ENCODE results near the gene CELSR1. TPM values are rescaled to one million over a fixed set of nuclear protein-coding genes. Genes with fewer than 3 reads are reported as not detected.

The CELSR1 gene
- total RNA-seq, 1 donor from 2014 or later: 44.0 TPM

GRCh38 chr22:46576556-46577367, 39.3 kb upstream of the CELSR1 start:
- peak; percentile 45 for DNase-seq (ENCODE audit: low spot score)

- no peak for DNase-seq (ENCODE audit: low spot score)
These were observed 38.6 kb upstream of the CELSR1 start for GRCh38 chr22:46575911-46576555.

GRCh38 chr22:46574993-46575910, 37.8 kb upstream of the CELSR1 start:
- DNase-seq (ENCODE audit: low spot score): peak; percentile 50

- DNase-seq (ENCODE audit: low spot score): no peak
These were observed 37.1 kb upstream of the CELSR1 start for GRCh38 chr22:46574438-46574992.

- no peak for DNase-seq (ENCODE audit: low spot score)
These were observed 36.5 kb upstream of the CELSR1 start for GRCh38 chr22:46573781-46574437.

- no peak for DNase-seq (ENCODE audit: low spot score)
These were observed 35.7 kb upstream of the CELSR1 start for GRCh38 chr22:46572911-46573780.

GRCh38 chr22:46571642-46572250, 34.3 kb upstream of the CELSR1 start:
- DNase-seq (ENCODE audit: low spot score): no peak

GRCh38 chr22:46569848-46570695, 32.7 kb upstream of the CELSR1 start:
- no peak for DNase-seq (ENCODE audit: low spot score)

GRCh38 chr22:46569055-46569847, 31.8 kb upstream of the CELSR1 start:
- no peak for DNase-seq (ENCODE audit: low spot score)

GRCh38 chr22:46568102-46568809, 30.8 kb upstream of the CELSR1 start:
- no peak for DNase-seq (ENCODE audit: low spot score)

- DNase-seq (ENCODE audit: low spot score): no peak
These were observed 30.1 kb upstream of the CELSR1 start for GRCh38 chr22:46567471-46567870.

GRCh38 chr22:46564084-46564714, 26.8 kb upstream of the CELSR1 start:
- DNase-seq (ENCODE audit: low spot score): no peak

GRCh38 chr22:46563381-46564083, 26.1 kb upstream of the CELSR1 start:
- peak; percentile 81 for DNase-seq (ENCODE audit: low spot score)

GRCh38 chr22:46561435-46561905, 24.1 kb upstream of the CELSR1 start:
- no peak for DNase-seq (ENCODE audit: low spot score)

GRCh38 chr22:46560696-46561295, 23.4 kb upstream of the CELSR1 start:
- no peak for DNase-seq (ENCODE audit: low spot score)
